SKM-1 treated with dmso at 0.1 percent for 144 hours (cell line): ENCODE measurements around the gene FOXJ2.
"Not testable (repeated sequence)": the region's sequence is repeated elsewhere in the genome, so short reads cannot be mapped to it uniquely, and the experiment has no call there.

Source experiments
- DNase-seq: peaks from one replicate; lab custom pipeline; 2025; ENCODE audit not compliant: unreplicated experiment; lab: John Stamatoyannopoulos, UW

Gene FOXJ2

DNA sequence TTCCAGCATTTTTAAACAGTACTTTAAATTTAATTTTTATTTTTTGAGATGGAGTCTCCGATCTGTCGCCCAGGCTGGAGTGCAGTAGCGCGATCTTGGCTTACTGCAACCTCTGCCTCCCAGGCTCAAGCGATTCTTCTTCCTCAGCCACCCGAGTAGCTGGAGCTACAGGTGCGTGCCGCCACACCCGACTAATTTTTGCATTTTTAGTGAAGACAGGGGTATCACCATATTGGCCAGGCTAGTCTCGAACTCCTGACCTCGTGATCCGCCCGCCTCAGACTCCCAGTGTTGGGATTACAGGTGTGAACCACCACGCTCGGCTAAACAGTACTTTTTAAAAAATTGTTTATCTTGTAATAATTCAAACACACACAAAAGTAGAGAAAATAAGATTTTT lies 4.2 kb upstream of the FOXJ2 start:
- DNase-seq: no peak

DNA sequence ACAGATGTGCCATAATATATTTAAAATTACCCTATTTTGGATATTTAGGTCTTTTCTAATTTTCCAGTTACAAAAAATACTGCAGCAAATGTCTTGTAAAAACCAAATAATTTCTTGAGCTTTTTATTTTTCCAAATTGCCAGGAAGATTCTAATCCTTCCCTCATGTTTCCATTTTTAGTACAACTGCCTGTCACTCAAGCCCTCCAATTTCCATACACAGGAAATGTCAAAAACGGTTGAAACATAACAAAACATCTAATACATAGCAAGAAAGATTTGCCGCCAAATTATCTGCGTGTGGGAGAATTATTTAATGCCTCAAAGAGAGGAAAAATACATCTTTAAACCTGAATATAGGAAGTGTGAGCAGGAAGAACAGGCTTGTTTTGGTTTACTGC lies 2.3 kb upstream of the FOXJ2 start:
- no peak for DNase-seq

DNA sequence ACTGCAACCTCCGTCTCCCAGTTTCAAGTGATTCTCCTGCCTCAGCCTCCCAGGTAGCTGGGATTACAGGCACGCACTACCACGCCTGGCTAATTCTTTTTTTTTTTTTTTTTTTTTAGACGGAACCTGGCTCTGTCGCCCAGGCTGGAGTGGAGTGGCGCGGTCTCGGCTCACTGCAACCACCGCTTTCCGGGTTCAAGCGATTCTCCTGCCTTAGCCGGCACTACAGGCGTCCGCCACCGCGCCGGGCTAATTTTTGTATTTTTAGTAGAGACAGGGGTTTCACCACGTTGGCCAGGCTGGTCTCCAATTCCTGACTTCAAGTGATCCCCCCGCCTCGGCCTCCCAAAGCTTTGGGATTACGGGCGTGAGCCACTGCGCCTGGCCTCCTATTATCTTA lies 1.5 kb upstream of the FOXJ2 start:
- DNase-seq: not testable (repeated sequence)

DNA sequence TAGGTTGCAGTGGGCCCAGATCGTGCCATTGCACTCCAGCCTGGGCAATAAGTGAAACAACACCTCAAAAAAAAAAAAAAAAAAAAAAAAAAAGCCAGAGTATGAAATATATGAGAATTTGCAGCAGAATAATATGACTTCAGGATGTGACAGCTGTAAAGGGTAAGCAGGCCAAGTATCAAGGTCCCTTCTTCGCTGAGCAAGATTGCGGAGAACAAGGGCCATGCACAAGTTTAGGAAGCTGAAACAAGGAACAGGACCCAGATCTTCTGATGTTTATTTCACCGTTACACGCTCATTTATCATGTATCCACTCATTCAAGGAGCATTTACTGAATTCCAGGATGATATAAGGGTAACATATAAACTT lies 659 bp upstream of the FOXJ2 start:
- no peak for DNase-seq

DNA sequence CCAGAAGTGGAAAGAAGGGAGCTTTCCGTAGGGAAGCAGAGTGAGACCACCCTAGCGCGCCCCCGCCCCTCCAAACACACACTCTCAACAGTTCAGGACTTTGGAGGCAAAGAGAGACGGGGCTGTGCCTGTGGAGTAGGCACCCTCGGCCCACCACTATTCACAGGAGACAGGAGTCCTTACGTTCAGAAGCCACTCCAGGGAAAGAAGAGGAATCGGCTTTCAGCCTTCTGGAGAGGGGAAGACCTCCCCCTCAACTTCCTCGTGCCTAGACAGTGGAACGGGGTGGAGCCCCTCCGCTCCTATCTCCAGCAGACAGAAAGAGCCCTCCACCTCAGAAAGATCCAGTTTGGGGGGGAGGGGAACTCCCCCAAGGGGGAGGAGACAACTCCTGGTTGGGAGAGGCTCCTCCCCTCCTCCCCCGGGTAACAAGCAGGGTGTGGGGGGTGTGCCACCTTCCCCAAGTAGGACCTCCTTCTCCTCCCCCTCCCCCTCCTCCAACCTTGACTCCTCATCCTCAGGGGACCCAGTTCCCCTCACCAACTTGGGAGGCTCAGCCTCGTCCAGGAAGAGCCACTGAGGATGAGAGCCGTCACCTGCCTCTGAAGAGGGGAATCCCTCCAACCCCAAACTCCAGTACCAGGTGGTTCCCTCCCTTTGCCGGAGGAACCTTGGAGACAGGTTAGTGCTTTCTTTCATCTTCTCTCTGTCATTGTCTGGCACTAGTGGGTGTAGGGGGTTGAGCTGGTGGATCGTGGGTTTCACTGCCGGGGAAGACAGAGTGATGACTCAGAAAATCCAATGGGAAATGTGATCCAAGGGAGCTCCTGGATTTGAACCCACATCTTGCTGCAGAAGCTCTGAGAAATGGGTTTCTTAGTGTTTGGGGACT lies 883 bp downstream of the FOXJ2 start:
- DNase-seq: no peak

DNA sequence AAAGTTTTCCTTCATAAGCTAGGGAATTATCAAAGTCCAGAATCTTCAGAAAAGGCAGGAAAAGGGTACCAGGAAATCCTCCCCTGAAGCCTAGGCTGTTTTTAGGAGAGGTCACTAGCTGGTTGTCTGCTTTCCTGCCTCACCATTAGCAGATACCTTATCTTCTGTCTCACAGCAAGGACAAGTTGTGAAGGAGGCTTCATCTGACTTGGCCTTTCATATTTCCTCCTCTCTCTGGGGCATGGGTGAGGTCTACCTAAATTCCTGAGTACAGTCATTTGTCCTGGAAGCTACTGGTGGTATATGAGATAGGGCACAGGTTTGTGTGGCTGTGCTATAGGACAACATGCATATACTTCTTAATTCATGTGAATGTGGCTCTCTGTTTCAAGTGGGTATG lies 2.3 kb downstream of the FOXJ2 start:
- no peak for DNase-seq

DNA sequence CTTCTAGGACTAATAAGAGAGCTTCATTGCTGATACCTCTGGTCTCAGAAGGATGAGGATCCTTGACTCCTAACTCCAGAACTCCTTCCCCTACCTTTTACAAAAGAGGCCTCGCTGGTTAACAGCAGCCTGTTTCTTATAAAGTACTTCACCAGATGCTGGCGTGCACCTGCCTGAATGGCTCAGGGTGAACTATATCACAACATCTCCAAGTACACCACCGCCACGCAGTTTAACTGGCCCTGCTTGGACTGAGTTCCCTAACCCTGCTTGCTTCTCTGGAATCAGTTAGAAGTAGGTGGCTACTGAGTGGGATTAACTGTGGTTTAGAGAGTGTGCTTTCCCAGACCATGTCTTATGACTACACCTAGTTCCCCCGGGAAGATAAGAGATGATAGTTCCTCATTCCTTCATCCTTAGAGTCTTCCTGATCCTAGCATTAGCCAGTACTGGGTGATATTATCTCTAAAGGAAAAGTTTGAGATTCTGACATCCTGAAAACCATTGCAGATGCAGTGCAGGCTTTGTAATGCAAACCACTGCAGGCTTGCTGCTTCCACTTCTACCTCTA lies 3.0 kb downstream of the FOXJ2 start:
- no peak for DNase-seq

DNA sequence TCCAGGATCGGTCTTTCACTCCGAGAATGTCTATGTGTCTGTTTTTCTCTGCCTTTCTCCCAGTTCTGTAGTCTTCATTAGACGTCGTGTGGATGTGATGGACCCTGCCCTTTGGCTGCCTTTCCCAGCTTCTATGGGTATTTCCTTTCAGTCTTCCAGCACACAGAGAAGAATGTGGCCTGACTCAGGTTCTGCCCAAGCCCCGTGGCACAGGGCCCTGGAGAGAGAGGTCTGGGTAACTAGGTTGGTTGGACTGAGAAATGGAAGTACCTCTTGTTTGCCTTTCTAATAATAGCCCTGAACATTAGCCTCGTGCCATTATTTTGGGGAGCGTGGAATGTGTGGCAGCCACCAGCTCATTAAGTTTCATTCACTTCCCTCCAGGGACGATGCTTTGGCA lies 3.8 kb downstream of the FOXJ2 start:
- DNase-seq: no peak

DNA sequence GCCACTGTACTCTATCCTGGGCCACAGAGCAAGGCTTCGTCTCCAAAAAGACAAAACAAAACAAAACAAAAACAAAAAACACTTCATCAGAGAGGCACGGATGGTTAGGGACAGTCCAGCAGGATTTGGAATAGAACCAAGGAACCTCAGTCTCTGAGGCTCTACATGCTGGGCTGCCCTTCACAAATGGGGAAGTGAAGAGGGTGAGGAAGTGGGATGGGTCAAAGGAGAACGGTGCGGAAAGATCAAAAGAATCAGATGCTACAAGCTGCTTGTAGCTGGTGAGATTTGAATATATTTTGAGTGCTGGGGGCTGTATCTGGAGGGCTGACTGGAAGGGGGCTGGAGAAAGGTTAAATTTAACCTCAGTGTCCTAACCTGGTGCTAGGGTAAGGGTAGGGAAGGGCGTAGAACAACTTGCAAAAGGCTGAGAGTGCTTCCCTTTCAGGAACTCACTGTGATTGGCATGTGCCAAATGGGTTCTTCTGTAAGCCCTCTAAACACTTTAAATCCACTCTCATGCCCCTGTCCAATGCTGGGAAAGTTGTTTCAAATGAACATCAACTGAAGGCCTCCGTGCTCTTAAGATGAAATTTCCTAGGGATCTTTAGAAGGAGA lies 4.6 kb downstream of the FOXJ2 start:
- peak; percentile 54 for DNase-seq

DNA sequence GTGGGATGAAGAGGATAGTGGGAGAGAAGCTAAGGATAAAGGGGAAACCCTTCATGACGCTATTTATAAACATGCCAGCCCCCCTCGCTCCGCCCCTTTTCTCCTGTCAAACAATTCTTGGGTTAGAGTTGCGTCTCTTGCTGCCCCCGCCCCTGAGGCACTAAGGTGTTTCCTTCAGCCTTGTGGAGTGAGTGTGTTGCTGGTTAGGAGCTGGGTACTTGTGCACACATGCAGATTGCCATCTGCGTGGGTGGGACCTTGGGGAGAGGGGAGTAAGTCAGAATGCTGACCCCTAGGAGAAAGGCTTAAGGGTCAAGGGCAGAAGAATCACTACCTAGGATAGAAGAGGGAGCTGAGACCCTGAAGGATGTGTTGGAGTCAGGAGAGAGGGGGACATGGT lies 5.4 kb downstream of the FOXJ2 start:
- no peak for DNase-seq

DNA sequence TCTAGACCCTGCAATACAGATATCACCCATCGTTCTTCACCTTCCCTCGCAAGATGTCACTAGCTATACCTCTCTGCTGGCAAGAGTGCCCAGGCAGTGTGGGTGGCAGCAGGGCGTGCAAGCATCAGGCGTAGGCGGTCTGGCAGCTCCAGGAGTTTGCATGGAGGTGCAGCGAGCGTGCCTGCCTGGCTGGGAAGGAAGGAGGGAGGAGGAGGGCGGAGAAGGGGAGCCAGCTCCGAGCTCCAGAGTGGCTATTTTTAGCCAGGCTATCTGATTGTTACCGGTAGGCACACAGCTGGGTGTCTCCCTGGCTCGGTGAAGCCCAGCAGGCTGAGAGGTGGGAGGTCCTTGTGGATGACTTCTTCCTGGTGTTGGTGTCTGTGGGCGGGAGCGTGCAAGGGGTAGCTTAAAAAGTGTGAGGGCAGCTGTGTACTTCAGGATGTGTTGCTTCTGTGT lies 6.2 kb downstream of the FOXJ2 start:
- DNase-seq: no peak

DNA sequence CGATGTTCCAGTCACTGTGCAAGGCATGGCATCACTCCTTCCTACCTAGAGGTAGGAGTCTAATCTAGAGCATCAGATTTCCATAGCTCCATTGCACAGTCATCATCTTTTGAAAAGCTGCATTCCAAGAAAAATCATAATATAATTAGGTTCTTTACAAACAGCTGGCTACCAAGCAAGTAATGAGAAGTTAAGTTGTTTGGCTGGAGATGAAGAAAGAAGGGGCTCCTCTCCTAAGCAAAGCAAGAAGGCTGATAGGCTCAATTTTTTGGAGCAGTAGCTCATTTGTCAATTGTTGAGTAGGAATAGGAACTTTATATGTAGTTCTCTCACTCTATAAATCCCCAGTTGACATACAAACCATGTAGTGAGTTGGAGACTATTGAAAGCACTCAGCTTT lies 8.3 kb downstream of the FOXJ2 start:
- DNase-seq: no peak

DNA sequence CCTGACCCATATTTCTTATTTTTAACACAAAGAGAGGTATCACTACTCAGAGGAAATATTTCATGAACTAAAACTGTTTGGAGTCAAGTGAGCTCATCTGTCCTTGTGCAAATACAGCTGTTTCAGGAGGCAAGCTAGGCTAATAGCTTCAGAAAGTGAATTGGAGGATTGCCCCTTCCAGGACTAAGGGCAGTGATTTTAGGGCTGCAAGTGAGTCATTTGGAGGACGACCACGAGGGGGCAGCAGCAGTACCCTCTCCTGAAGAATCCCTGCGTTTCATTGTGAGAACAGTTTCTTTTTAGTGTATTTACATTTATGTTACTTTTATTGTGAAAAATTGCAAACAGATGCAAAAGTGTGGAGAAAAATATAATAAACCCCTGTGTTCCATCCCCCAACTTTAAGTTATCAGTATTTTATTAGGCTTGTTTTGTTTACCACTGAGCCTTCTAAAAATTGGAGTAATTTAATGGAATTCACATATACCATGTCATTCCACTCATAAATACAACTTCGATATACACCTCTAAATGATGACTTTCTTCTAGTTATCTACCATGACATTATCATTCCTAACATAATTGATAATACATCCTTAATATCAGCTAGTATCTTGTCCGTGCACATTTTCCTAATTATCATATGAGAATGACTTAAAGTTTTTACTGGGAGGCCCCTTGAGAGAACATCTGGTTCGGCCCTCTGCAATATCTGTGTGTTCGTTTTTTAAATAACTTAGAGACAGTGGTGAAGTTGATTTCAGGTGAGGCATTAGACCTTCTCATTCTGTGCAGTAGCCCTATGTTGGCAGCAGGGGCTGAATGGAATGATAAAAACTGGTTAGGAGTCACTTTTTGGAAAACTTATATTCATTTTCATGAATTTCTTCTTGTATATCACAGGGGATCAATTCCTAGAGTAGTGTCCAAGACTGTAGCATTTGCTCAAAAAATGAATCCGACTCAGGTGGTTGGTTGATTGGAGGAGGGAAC lies 13.7 kb downstream of the FOXJ2 start:
- peak; percentile 36 for DNase-seq

DNA sequence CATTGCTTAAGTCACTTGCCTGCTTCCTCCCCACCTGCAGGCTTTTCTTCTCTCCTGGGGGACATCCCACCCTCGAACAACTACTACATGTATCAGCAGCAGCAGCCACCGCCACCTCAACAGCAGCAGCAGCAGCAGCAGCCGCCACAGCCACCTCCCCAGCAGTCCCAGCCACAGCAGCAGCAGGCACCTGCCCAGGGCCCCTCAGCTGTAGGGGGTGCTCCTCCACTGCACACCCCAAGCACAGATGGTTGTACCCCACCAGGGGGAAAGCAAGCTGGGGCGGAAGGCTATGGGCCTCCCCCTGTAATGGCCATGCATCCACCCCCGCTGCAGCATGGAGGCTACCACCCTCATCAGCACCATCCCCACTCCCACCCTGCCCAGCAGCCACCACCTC lies 15.3 kb downstream of the FOXJ2 start:
- no peak for DNase-seq

DNA sequence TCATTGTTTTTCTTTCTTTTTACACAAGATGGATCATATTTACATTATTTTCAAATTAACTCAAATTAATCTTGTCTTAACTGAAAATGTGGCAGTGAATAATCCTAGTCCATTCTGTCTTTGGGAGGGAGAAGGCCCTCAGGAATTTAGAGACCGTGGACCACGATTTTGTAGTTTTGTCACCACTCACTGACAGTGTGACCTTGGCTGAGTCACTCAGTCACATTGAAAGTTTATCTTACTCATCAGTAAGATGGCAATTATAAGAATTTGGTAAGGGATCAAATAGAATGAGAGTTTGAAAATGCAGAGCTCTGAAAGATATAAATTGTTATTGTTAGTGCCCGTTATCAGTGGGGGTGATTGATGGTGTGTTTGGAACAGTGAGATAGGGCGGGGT lies 16.4 kb downstream of the FOXJ2 start:
- DNase-seq: no peak

DNA sequence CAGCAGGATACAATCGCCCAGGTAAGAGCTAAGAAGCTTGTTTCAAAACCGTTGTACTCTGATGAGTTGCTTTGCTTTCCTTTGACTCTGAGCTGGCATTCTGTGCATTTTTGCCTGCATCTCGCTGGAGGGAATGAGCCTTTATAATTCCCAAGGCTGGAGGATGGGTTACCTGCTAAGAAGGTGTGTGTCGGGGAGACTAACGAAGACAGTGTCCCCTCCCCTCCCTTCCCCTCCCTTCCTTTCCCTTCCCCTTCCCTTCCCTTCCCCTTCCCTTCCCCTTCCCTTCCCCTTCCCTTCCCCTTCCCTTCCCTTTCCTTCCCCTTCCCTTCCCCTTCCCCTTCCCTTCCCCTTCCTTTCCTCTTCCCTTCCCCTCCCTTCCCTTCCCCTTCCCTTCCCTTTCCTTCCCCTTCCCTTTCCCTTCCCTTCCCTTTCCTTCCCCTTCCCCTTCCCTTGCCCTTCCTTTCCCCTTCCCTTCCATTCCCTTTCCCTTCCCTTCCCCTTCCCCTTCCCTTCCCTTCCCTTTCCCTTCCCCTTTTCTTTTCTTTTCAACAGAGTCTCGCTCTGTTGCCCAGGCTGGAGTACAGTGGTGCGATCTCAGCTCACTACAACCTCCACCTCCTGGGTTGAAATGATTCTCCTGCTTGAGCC lies 18.2 kb downstream of the FOXJ2 start:
- no peak for DNase-seq

DNA sequence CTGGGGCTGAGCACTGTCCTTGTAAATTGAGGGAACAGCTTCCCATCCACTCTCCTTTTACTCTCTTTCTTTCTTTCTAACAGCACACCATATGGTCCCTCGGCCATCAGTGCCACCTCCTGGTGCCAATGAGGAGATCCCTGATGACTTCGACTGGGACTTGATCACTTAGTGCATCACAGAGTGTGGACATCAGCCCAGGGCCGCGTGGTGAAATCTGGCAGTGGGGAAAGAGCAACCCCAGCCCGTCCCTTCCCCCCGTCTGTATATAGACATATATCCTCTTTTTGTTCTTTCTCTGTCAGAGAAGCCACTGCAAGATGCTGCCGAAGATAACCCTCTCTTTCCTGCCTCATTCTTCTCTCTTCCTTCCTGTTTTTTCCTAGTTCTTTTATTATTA lies 20.2 kb downstream of the FOXJ2 start:
- DNase-seq: peak; percentile 50

DNA sequence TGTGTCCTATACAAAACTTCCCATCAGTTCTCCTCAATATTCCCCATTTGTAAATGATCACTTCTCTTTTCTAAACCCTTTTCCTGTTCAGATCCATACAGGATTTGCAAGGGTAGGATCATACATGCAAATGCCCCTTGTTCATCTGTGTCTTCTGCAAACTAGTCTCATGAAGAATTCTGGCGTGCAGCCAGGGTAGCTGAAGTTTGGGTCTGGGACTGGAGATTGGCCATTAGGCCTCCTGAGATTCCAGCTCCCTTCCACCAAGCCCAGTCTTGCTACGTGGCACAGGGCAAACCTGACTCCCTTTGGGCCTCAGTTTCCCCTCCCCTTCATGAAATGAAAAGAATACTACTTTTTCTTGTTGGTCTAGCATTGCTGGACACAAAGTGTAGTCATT lies 22.3 kb downstream of the FOXJ2 start:
- DNase-seq: no peak

DNA sequence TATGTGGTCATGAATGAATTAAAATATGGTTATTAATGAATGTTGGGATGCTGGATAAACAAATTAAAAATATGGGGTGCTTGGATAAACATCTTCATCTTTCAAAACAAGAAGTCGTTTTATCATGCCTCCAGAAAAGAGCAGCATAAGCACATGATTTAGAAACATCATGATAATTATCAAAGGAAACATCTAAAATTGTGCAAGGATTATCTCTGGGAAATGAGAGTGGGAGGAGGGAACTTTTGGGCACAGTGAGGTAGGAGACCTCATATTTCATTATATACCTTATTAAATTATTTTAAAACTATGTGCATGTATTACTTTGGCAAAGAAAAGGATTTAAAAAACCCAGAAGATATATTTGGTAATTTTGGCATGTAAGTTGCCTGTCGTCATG lies 24.8 kb downstream of the FOXJ2 start:
- DNase-seq: no peak

DNA sequence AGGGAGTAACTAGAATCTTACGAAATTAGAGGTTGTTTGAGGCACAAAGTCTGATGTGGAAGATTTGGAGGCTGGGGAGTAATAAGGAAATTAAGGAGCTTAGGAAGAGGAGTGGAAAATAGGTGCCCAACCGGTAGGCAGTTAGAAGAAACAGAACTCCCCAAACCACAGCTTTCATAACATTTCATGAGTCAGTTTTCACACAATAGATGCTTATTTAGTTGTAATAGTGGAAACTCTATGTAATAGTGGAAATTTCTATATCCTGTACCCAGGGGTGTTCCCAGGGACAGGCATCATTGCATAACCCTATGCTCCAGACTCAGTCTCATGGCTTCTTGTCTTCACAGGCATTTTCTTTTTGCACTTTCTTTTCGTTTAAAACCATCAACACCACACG lies 25.3 kb downstream of the FOXJ2 start:
- DNase-seq: peak; percentile 40

DNA sequence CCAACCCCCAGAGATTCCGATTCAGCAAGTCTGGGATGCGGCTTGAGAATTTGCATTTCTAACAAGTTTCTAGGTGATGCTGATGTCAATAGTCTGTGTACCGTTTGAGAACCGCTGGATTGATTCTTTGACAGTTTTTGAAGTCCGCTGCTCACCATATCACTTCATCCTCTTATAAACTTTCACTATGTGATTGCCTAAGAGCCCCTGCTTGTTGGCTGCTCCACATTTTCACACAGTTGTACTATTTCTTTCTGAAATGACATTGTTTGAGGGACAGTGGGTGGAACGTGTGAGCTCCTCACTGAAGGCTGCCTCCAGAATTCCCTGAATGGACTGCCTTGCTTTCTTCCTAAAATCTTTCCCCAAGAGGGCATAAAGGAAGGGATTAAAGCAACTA lies 26.0 kb downstream of the FOXJ2 start:
- DNase-seq: no peak
